Psoas muscle (tissue), 8 donors: Measurements from ENCODE around the gene KRTAP12-2. TPM values are rescaled to one million over a fixed set of nuclear protein-coding genes. Genes with fewer than 3 reads are reported as not detected.
"Not testable (repeated sequence)": the region's sequence is repeated elsewhere in the genome, so short reads cannot be mapped to it uniquely, and the experiment has no call there.

Source experiments
- ATAC-seq, 4 donors: fragments of 200-7000 bp; cut with Tn5 transposase; one replicate each; pipeline ENCODE4 v1.9.1; 2020; ENCODE audit warnings: moderate library complexity in 3 of 4, mild to moderate bottlenecking in 2 of 4
- DNase-seq, 2 donors: peaks; one replicate each; pipeline ENCODE4 v3.0.0-alpha.2; 2020
- H3K27ac ChIP-seq: fragments of 200-600 bp; one replicate; pipeline ENCODE4 v1.8.0; 2022
- H3K27me3 ChIP-seq, 3 donors: fragments of 200-600 bp in 1 of 3; one replicate each; pipeline versions ENCODE4 v1.6.1 to v1.8.0; 2013 to 2022; ENCODE audit warnings: low read length in 2 of 3, mild to moderate bottlenecking in 2 of 3, moderate library complexity in 1 of 3; ENCODE audit not compliant: insufficient read depth in 3 of 3
- H3K36me3 ChIP-seq, 2 donors: fragments of 200-600 bp in 1 of 2; one replicate each; pipeline versions ENCODE4 v1.6.1 to v1.8.0; 2013 to 2022; ENCODE audit warnings: low read depth in 1 of 2, mild to moderate bottlenecking in 1 of 2, moderate library complexity in 1 of 2; ENCODE audit not compliant: insufficient read depth in 1 of 2
- H3K4me1 ChIP-seq: fragments of 200-600 bp; one replicate; pipeline ENCODE4 v1.8.0; 2022
- H3K4me3 ChIP-seq: fragments of 200-600 bp; one replicate; pipeline ENCODE4 v1.8.0; 2022; ENCODE audit warnings: mild to moderate bottlenecking
- H3K9me3 ChIP-seq: fragments of 200-600 bp; one replicate; pipeline ENCODE4 v1.8.0; 2022
- WGBS, 3 donors: extraction: QIAGEN DNeasy Blood & Tissue Kit; methylation state at CpG; one replicate each; pipeline versions ENCODE4 v1.1.6 to v1.1.7; 2013; 5-methylcytosine and 5-hydroxymethylcytosine counted together
- intact Hi-C, 2 donors: fragments of 100-400 bp; cut with DNase I; formaldehyde crosslinking; loops; one replicate each; pipeline versions ENCODE4 v1.11.0 to v1.14.2; 2022
- polyA plus RNA-seq, 3 donors: library from polyadenylated mRNA; stranded (reverse); fragments of 200-250 nt; gene quantifications; one replicate each; pipeline ENCODE4 v1.2.3, GENCODE V29; 2013
- total RNA-seq, 4 donors: library from RNA; stranded (reverse); fragmentation: NEBNext Ultra II Directional in 2 of 4; extraction: Animal tissue kit (Norgen Biotek cat#: 25700) in 2 of 4; gene quantifications; one replicate each; pipeline versions ENCODE4 v1.2.1 to v1.2.4, GENCODE V29; 2021 to 2023
- TF ChIP-seq, protein P1 (sequence below): fragments of 200-600 bp; IDR thresholded peaks from one replicate; pipeline ENCODE4 v1.8.0; 2022; ENCODE audit warnings: antibody characterized with exemption
- donor health status: healthy with polysubstance abuse.
- donor health status: DM: no; HTN: no; CAD: no; lungs with moderate emphysema.
- donor health status: Bipolar disorder and iron deficiency.
- donor health status: healthy.
- donor health status: DM: yes; HTN: yes; CAD: no.
- donor health status: DM: no; HTN: no; CAD: no.
- donor health status: DM: no; HTN: no; CAD: no.
- donor health status: DM: yes; HTN: yes; CAD: no.

The KRTAP12-2 gene
- total and polyA plus RNA-seq, 7 donors, result not detected

DNA sequence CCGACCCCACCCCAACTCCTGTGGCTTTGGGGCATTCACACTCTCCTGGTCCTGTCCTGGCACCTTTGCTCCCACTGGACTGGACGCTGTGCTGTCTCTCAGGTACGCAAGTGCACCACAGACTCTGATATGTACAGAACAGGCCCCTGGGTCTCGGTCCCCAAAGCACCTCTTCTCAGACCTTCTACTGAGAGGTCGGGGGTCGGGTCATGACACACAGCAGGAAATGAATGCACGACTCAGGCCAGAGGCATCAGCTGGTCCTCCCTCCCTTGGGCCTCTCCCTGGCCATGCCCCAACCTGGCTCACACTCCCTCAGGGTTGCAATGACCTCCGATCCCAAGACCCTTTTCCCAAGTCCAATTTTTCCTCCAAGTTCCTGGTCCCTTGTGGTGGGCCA lies 28.5 kb upstream of the KRTAP12-2 start:
- H3K4me3 ChIP-seq, result no peak overlapping the region
- intact Hi-C loops, result no loop called here
- no peak overlapping the region for H3K27ac ChIP-seq
- DNase-seq (peak in 1 of 2 donors; percentile 28), ATAC-seq (no peak)
- peaks cover 5 to 38% (median 13%) of the 10 kb centered on the region in 3 donors for H3K27me3 ChIP-seq
- WGBS, 3 donors, result 54 to 63% (median 61%) methylated on average over 8 of the region's 8 CpGs
- no peaks in the 10 kb centered on the region for H3K4me1 ChIP-seq
- TF ChIP-seq, protein P1, sequence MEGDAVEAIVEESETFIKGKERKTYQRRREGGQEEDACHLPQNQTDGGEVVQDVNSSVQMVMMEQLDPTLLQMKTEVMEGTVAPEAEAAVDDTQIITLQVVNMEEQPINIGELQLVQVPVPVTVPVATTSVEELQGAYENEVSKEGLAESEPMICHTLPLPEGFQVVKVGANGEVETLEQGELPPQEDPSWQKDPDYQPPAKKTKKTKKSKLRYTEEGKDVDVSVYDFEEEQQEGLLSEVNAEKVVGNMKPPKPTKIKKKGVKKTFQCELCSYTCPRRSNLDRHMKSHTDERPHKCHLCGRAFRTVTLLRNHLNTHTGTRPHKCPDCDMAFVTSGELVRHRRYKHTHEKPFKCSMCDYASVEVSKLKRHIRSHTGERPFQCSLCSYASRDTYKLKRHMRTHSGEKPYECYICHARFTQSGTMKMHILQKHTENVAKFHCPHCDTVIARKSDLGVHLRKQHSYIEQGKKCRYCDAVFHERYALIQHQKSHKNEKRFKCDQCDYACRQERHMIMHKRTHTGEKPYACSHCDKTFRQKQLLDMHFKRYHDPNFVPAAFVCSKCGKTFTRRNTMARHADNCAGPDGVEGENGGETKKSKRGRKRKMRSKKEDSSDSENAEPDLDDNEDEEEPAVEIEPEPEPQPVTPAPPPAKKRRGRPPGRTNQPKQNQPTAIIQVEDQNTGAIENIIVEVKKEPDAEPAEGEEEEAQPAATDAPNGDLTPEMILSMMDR, result no peak
- H3K9me3 ChIP-seq, result peaks cover 22% of the 10 kb centered on the region
- no peaks in the 10 kb centered on the region for H3K36me3 ChIP-seq

DNA sequence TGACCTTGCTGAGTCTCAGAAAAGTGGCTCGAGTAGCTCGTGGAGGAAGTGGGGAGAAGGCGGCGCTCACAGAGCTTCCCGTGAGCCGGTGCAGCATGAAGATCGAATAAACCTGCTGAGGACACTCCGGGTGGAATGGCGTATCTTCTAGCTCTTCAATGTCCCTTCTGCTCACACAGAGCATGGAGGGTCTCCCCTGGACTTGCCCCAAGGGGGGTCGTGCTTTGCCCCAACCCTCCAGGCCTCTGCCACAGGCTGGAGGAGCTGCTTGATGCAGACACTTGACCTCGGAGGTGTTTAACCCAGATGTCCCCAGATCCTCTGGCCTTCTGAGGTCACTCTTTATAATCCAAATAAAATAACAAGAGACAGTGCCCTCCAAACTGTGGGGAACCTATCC lies 28.0 kb upstream of the KRTAP12-2 start:
- H3K36me3 ChIP-seq, result no peaks in the 10 kb centered on the region
- intact Hi-C loops, result no loop called here
- no peak overlapping the region for H3K4me3 ChIP-seq
- TF ChIP-seq, protein P1, result no peak
- H3K27me3 ChIP-seq, result peaks cover 5 to 37% (median 13%) of the 10 kb centered on the region in 3 donors
- H3K9me3 ChIP-seq, result peaks cover 22% of the 10 kb centered on the region
- DNase-seq (no peak), ATAC-seq (no peak)
- H3K4me1 ChIP-seq, result no peaks in the 10 kb centered on the region
- 59 to 70% (median 67%) methylated on average over 11 of the region's 11 CpGs for WGBS, 3 donors
- H3K27ac ChIP-seq, result no peak overlapping the region

DNA sequence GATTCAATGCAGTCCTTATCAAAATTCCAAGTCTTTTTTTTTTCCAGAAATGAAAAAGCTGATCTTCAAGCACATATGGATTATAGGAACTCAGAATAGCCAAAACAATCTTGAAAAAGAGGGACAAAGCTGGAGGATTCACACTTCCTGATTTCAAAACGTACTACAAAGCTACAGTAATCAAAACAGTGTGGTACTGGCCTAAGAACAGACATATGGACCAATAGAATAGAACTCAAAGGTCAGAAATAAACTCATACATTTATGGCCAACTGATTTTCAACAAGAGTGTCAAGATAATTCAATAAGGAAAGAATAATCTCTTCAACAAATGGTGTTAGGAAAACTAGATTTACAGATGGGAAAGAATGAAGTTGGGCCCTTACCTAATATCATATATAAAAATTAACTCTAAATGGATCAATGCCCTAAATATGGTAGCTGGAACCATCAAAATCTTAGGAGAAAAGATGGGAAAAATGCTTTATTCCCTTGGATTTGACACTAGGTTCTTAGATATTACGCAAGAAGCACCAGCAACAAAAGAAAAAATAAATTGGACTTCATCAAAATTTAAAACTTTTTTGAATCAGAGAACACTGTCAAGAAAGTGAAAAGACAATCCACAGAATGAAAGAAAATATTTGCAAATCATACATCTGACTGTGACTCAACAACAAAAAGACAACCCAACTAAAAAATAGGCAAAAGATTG lies 26.2 kb upstream of the KRTAP12-2 start:
- H3K36me3 ChIP-seq, result no peaks in the 10 kb centered on the region
- TF ChIP-seq, protein P1, result no peak
- no peaks in the 10 kb centered on the region for H3K4me1 ChIP-seq
- H3K27me3 ChIP-seq, result peaks cover 0 to 33% (median 8%) of the 10 kb centered on the region in 3 donors
- ATAC-seq (no peak), DNase-seq (no peak)
- 49 to 50% (median 50%) methylated on average over 2 of the region's 2 CpGs for WGBS, 3 donors
- H3K27ac ChIP-seq, result no peak overlapping the region
- H3K4me3 ChIP-seq, result no peak overlapping the region
- intact Hi-C loops, result no loop called here
- peaks cover 22% of the 10 kb centered on the region for H3K9me3 ChIP-seq

DNA sequence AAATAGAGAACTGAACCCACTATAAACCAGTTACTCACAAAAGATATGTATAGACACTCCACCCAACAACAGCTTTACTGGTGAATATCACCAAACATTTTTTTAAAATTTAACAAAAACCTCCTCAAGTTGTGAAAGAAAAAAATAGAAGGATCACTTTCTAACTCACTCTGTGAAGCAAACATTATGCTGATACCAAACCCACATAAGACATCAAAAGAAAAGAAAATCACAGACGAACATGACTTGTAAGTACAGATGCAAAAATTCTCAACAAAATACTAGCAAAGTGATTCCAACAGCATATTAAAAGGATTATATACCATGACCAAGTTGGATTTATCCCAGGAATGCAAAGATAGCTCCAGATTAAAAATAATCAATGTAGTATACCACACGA lies 25.0 kb upstream of the KRTAP12-2 start:
- no peak overlapping the region for H3K27ac ChIP-seq
- ATAC-seq, result no peak
- TF ChIP-seq, protein P1, result no peak
- DNase-seq, result no peak
- H3K4me1 ChIP-seq, result no peaks in the 10 kb centered on the region
- H3K36me3 ChIP-seq, result no peaks in the 10 kb centered on the region
- no peak overlapping the region for H3K4me3 ChIP-seq
- peaks cover 22% of the 10 kb centered on the region for H3K9me3 ChIP-seq
- intact Hi-C loops, result no loop called here
- WGBS, 3 donors, result 20 to 24% (median 23%) methylated on average over 2 of the region's 2 CpGs
- H3K27me3 ChIP-seq, result peaks cover 0 to 37% (median 3%) of the 10 kb centered on the region in 3 donors

DNA sequence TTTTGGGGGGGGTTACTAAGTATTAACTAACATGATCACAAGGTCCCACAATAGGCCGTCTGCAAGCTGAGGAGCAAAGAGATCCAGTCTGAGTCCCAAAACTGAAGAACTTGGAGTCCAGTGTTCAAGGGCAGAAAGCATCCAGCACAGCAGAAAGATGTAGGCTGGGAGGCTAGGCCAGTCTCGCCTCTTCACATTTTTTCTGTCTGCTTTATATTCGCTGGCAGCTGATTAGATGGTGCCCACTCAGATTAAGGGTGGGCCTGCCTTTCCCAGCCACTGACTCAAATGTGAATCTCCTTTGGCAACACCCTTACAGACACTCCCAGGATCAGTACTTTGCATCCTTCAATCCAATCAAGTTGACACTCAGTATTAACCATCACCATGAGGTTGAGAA lies 23.0 kb upstream of the KRTAP12-2 start:
- Histone ChIP-seq H3K27me3 (peaks cover 0 to 37% (median 3%) of the 10 kb centered on the region in 3 donors), H3K9me3 (peaks cover 22% of the 10 kb centered on the region)
- WGBS, 3 donors, result 79 to 86% (median 85%) methylated on average over 3 of the region's 3 CpGs
- DNase-seq, H3K27ac ChIP-seq, H3K4me1 ChIP-seq, H3K4me3 ChIP-seq, H3K36me3 ChIP-seq, intact Hi-C loops, ATAC-seq: not testable (repeated sequence)
